ENCODE data around the gene HHIPL2. TPM values are rescaled to one million over a fixed set of nuclear protein-coding genes. Genes with fewer than 3 reads are reported as not detected.

The HHIPL2 gene
- total and polyA plus RNA-seq, 4 donors: 0.31 to 0.98 (median 0.40) TPM; not detected in 1

DNA sequence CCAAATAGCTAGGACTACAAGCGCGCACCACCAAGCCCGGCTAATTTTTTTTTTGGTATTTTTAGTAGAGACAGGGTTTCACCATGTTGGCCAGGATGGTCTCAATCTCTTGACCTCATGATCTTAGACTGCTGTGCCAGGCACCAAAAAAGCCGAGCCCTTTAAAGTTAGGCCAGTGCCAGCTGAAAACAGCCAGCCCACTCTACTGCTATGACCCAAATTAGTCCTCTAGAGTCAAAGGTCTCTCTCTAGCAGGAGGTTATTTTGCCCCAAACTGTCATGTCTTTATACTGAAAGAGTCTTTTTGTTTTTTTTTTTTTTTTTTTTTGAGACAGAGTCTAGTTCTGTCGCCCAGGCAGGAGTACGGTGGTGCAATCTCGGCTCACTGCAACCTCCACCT is 9.7 kb upstream of the HHIPL2 start:
- Histone ChIP-seq H3K36me3 (ENCODE audit: control insufficient read depth in 4 of 4, insufficient read depth in 4 of 4, low read length in 4 of 4) (peaks cover 10 to 32% (median 17%) of the 10 kb centered on the region in 4 donors), H3K9ac (ENCODE audit: insufficient read depth in 1 of 2, low read length in 2 of 2) (no peak overlapping the region), H3K27ac (ENCODE audit: low read depth in 1 of 2, low read length in 1 of 2) (no peak overlapping the region), H3K27me3 (ENCODE audit: control insufficient read depth in 3 of 3, insufficient read depth in 3 of 3, low read length in 2 of 3) (no peaks in the 10 kb centered on the region), H3K4me1 (ENCODE audit: control insufficient read depth in 5 of 5, insufficient read depth in 5 of 5, low read length in 5 of 5) (peaks cover 0 to 2% (median 0%) of the 10 kb centered on the region in 5 donors), H3K4me3 (no peak overlapping the region), H3K9me3 (ENCODE audit: control insufficient read depth in 4 of 4, insufficient read depth in 3 of 4, low read length in 3 of 4) (no peaks in the 10 kb centered on the region)
- ATAC-seq (ENCODE audit: insufficient read depth, low FRiP score): no peak
- WGBS, 2 donors: 94 to 98% methylated on average over 7 of the region's 7 CpGs
- no peak for TF ChIP-seq CTCF (IDR thresholded peaks at IDR 0.05; ENCODE audit: control extremely low read depth, extremely low read depth)
- no peak for DNase-seq

DNA sequence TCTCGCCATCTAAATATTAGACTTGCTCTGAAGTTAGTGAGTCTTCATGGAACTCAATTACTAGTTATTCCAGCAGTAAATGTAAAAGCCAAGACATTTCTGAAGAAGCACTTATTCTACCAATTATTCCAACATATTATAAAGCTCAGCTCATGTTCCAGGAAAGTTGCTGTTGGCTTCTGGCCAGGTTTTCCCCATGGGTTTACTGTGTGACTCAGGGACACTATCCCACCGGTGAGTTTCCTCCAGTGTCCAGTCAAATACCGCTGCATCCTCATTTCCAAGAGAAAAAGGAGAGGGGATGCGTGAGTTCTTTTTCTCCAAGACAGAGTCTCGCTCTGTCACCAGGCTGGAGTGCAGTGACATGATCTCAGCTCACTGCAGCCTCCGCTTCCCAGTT is 9.2 kb upstream of the HHIPL2 start:
- Histone ChIP-seq H3K36me3 (ENCODE audit: control insufficient read depth in 4 of 4, insufficient read depth in 4 of 4, low read length in 4 of 4) (peaks cover 10 to 32% (median 17%) of the 10 kb centered on the region in 4 donors), H3K27me3 (ENCODE audit: control insufficient read depth in 3 of 3, insufficient read depth in 3 of 3, low read length in 2 of 3) (no peaks in the 10 kb centered on the region), H3K9me3 (ENCODE audit: control insufficient read depth in 4 of 4, insufficient read depth in 3 of 4, low read length in 3 of 4) (no peaks in the 10 kb centered on the region), H3K4me1 (ENCODE audit: control insufficient read depth in 5 of 5, insufficient read depth in 5 of 5, low read length in 5 of 5) (no peaks in the 10 kb centered on the region), H3K9ac (ENCODE audit: insufficient read depth in 1 of 2, low read length in 2 of 2) (no peak overlapping the region), H3K4me3 (no peak overlapping the region), H3K27ac (ENCODE audit: low read depth in 1 of 2, low read length in 1 of 2) (no peak overlapping the region)
- WGBS, 2 donors: 78 to 86% methylated on average over 6 of the region's 6 CpGs
- ATAC-seq (ENCODE audit: insufficient read depth, low FRiP score) (no peak), DNase-seq (no peak)
- TF ChIP-seq CTCF (IDR thresholded peaks at IDR 0.05; ENCODE audit: control extremely low read depth, extremely low read depth): no peak

DNA sequence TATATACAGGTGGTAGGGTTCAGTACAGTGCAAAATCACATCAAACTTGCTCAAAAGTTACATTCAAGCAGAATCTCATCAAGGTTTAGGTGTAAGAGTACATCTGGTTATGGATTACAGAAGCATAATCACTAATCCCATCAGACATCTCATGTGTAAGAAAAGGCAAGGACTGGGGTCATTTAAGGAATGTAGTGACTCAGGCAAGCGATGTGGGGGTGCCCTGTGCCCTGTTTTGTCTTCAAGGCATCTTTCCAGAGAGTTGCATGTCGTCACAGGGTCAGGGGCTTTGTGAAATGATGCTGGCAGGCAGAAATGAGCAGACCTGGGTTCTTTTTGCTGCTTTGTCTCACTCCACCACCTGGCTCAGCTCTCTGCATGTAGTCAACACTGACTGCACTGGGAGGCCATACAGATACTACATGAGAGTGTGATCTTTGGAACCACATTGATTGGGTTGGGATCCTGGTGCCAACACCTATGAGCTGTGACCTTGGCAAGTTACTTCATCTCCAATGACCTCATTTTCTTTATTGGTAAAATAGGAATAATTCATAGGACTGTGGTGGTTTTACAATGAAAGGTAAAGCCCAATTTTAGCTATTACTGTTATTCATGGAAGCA is 8.2 kb upstream of the HHIPL2 start:
- no peak overlapping the region for H3K9ac ChIP-seq (ENCODE audit: insufficient read depth in 1 of 2, low read length in 2 of 2)
- no peak for ATAC-seq (ENCODE audit: insufficient read depth, low FRiP score)
- no peak for TF ChIP-seq CTCF (IDR thresholded peaks at IDR 0.05; ENCODE audit: control extremely low read depth, extremely low read depth)
- no peaks in the 10 kb centered on the region for H3K4me1 ChIP-seq (ENCODE audit: control insufficient read depth in 5 of 5, insufficient read depth in 5 of 5, low read length in 5 of 5)
- 92 to 96% methylated on average over 2 of the region's 2 CpGs for WGBS, 2 donors
- no peaks in the 10 kb centered on the region for H3K9me3 ChIP-seq (ENCODE audit: control insufficient read depth in 4 of 4, insufficient read depth in 3 of 4, low read length in 3 of 4)
- H3K27ac ChIP-seq (ENCODE audit: low read depth in 1 of 2, low read length in 1 of 2): no peak overlapping the region
- H3K27me3 ChIP-seq (ENCODE audit: control insufficient read depth in 3 of 3, insufficient read depth in 3 of 3, low read length in 2 of 3): no peaks in the 10 kb centered on the region
- no peak for DNase-seq
- H3K4me3 ChIP-seq: no peak overlapping the region
- peaks cover 8 to 25% (median 15%) of the 10 kb centered on the region in 4 donors for H3K36me3 ChIP-seq (ENCODE audit: control insufficient read depth in 4 of 4, insufficient read depth in 4 of 4, low read length in 4 of 4)

- ATAC-seq (ENCODE audit: insufficient read depth, low FRiP score) (no peak), DNase-seq (no peak)
- Histone ChIP-seq H3K9ac (ENCODE audit: insufficient read depth in 1 of 2, low read length in 2 of 2) (no peak overlapping the region), H3K9me3 (ENCODE audit: control insufficient read depth in 4 of 4, insufficient read depth in 3 of 4, low read length in 3 of 4) (no peaks in the 10 kb centered on the region), H3K4me3 (no peak overlapping the region), H3K27ac (ENCODE audit: low read depth in 1 of 2, low read length in 1 of 2) (no peak overlapping the region), H3K36me3 (ENCODE audit: control insufficient read depth in 4 of 4, insufficient read depth in 4 of 4, low read length in 4 of 4) (peaks cover 3 to 11% (median 7%) of the 10 kb centered on the region in 4 donors), H3K4me1 (ENCODE audit: control insufficient read depth in 5 of 5, insufficient read depth in 5 of 5, low read length in 5 of 5) (no peaks in the 10 kb centered on the region), H3K27me3 (ENCODE audit: control insufficient read depth in 3 of 3, insufficient read depth in 3 of 3, low read length in 2 of 3) (no peaks in the 10 kb centered on the region)
- no peak for TF ChIP-seq CTCF (IDR thresholded peaks at IDR 0.05; ENCODE audit: control extremely low read depth, extremely low read depth)
- 97 to 98% methylated on average over 5 of the region's 5 CpGs for WGBS, 2 donors
Measured at GRCh38 chr1:222554177-222554576, 6.3 kb upstream of the HHIPL2 start.

All from lung (tissue), 12 donors.